OCI-LY3 (cell line): ENCODE measurements around the gene C16orf74.

Source experiments
- H2AFZ ChIP-seq: fragments of 200-600, 300-600 bp; shearing (Covaris generic); 2 replicates; pipeline ENCODE4 v1.6.0; 2014; ENCODE audit warnings: antibody characterized with exemption, low read depth, low read length
- H3K27ac ChIP-seq: fragments of 200-600, 300-600 bp; sonication (generic); 2 replicates; pipeline ENCODE4 v1.5.1; 2014; ENCODE audit warnings: mild to moderate bottlenecking, low read length, moderate library complexity, mixed read lengths
- H3K27me3 ChIP-seq: fragments of 200-600, 300-600 bp; sonication (generic); 2 replicates; pipeline ENCODE4 v1.6.1; 2014; ENCODE audit warnings: low read depth, low read length, mixed read lengths
- H3K36me3 ChIP-seq: fragments of 200-600, 300-600 bp; sonication (generic); replicated peaks from 2 replicates; pipeline ENCODE3; 2014; ENCODE audit warnings: low read depth, low read length, mixed read lengths
- H3K4me1 ChIP-seq: fragments of 300-600, 200-600 bp; sonication (generic); 2 replicates; pipeline ENCODE4 v1.6.1; 2014; ENCODE audit warnings: low read length, mixed read lengths
- H3K4me2 ChIP-seq: fragments of 200-600, 300-600 bp; sonication (generic); 2 replicates; pipeline ENCODE4 v1.6.1; 2014; ENCODE audit warnings: low read length, mixed read lengths
- H3K4me3 ChIP-seq: fragments of 300-600, 200-600 bp; sonication (generic); 2 replicates; pipeline ENCODE4 v1.5.1; 2014; ENCODE audit warnings: antibody characterized with exemption, mild to moderate bottlenecking, low read length, moderate library complexity
- H3K79me2 ChIP-seq: fragments of 300-600, 200-600 bp; shearing (Covaris generic); 2 replicates; pipeline ENCODE4 v1.6.1; 2014; ENCODE audit warnings: mild to moderate bottlenecking, low read length, mixed read lengths
- H3K9ac ChIP-seq: fragments of 300-600, 200-600 bp; shearing (Covaris generic); 2 replicates; pipeline ENCODE4 v1.6.0; 2014; ENCODE audit warnings: mild to moderate bottlenecking, low read length, moderate library complexity
- H3K9me3 ChIP-seq: fragments of 200-600, 300-600 bp; shearing (Covaris generic); 2 replicates; pipeline ENCODE4 v1.6.1; 2014; ENCODE audit warnings: low read length, mixed read lengths; ENCODE audit not compliant: insufficient read depth
- H4K20me1 ChIP-seq: fragments of 200-600, 300-600 bp; sonication (generic); 2 replicates; pipeline ENCODE4 v1.6.1; 2016; ENCODE audit warnings: low read length, mixed read lengths; ENCODE audit not compliant: insufficient read depth
- EZH2phosphoT487 ChIP-seq: fragments of 200-600 bp; shearing (Covaris generic); IDR thresholded peaks from 2 replicates; pipeline ENCODE4 v1.6.1; 2018; ENCODE audit warnings: antibody characterized with exemption, mixed run types, low read depth
- TF ChIP-seq, protein P1 (sequence below): fragments of 200-600, 300-600 bp; sonication (generic); IDR thresholded peaks from 2 replicates; pipeline ENCODE4 v1.5.1; 2014; ENCODE audit warnings: antibody characterized with exemption, low read length, low read depth

Gene C16orf74

GRCh38 chr16:85663891-85664321 lies 87.0 kb downstream of the C16orf74 start:
- no peak overlapping the region for H3K4me2 ChIP-seq
- TF ChIP-seq EZH2phosphoT487: no peak
- TF ChIP-seq, protein P1, sequence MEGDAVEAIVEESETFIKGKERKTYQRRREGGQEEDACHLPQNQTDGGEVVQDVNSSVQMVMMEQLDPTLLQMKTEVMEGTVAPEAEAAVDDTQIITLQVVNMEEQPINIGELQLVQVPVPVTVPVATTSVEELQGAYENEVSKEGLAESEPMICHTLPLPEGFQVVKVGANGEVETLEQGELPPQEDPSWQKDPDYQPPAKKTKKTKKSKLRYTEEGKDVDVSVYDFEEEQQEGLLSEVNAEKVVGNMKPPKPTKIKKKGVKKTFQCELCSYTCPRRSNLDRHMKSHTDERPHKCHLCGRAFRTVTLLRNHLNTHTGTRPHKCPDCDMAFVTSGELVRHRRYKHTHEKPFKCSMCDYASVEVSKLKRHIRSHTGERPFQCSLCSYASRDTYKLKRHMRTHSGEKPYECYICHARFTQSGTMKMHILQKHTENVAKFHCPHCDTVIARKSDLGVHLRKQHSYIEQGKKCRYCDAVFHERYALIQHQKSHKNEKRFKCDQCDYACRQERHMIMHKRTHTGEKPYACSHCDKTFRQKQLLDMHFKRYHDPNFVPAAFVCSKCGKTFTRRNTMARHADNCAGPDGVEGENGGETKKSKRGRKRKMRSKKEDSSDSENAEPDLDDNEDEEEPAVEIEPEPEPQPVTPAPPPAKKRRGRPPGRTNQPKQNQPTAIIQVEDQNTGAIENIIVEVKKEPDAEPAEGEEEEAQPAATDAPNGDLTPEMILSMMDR: no peak
- no peak overlapping the region for H3K9ac ChIP-seq
- H4K20me1 ChIP-seq: peaks cover 7% of the 10 kb centered on the region
- H2AFZ ChIP-seq: no peak overlapping the region
- no peaks in the 10 kb centered on the region for H3K27me3 ChIP-seq
- H3K4me1 ChIP-seq: no peaks in the 10 kb centered on the region
- H3K79me2 ChIP-seq: no peaks in the 10 kb centered on the region
- no peak overlapping the region for H3K4me3 ChIP-seq
- no peak overlapping the region for H3K27ac ChIP-seq
- H3K36me3 ChIP-seq: peaks cover 45% of the 10 kb centered on the region
- H3K9me3 ChIP-seq: no peaks in the 10 kb centered on the region

DNA sequence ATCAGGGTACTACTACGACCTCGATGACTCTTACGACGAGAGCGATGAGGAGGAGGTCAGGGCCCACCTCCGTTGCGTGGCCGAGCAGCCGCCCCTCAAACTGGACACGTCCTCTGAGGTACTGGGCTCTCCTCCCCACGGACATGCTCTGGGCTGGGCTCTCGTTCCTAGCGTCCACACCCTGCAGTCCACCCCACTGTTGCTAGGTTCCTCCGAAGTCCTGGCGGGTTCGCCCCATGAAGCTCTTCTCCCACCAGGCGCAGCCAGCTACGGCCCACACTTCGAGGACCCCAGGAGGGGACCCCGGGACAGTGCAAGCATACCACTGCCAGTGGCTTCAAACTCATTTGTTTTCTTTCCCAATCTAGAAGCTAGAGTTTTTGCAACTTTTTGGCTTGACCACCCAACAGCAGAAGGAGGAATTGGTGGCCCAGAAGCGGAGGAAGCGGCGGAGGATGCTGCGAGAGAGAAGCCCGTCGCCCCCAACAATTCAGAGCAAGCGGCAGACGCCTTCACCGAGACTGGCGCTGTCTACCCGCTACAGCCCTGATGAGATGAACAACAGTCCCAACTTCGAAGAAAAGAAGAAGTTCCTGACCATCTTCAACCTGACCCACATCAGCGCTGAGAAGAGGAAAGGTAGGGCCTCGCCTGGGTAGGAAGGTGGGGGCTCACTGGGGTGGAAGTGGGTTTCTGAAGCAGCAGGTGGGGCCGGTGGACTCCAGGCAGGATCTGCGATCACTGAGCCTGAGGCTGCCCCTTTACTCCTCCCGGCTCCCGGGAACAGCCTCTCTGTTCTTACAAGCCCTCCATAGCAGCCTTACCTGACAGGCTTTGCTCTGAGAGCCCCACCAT lies 87.7 kb downstream of the C16orf74 start:
- H2AFZ ChIP-seq: no peak overlapping the region
- no peak overlapping the region for H3K27ac ChIP-seq
- no peak overlapping the region for H3K9ac ChIP-seq
- H3K79me2 ChIP-seq: no peaks in the 10 kb centered on the region
- H3K4me2 ChIP-seq: no peak overlapping the region
- H3K4me3 ChIP-seq: no peak overlapping the region
- H3K4me1 ChIP-seq: no peaks in the 10 kb centered on the region
- no peak for TF ChIP-seq EZH2phosphoT487
- TF ChIP-seq, protein P1: no peak
- peaks cover 46% of the 10 kb centered on the region for H3K36me3 ChIP-seq
- no peaks in the 10 kb centered on the region for H3K27me3 ChIP-seq
- H4K20me1 ChIP-seq: peaks cover 5% of the 10 kb centered on the region; the same call in 1 of the 2 replicates
- H3K9me3 ChIP-seq: no peaks in the 10 kb centered on the region

DNA sequence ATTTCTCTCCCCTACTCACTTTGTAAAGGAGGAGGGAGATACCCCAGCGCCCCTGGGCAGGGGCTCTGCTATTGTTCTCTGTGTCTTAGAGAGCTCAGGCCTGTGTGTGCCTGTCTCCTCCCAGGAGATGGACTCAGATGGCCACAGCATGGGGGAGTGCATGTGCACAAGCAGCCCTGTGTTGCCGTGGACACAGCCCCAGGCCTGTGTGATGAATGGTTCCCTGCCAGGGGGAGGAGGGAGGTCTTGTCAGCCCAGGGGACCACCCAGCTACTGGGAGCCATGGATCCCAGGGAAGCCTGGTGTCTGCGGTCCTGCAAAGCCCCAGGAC lies 88.4 kb downstream of the C16orf74 start:
- Histone ChIP-seq H3K4me1 (no peaks in the 10 kb centered on the region), H3K27me3 (no peaks in the 10 kb centered on the region), H3K4me2 (no peak overlapping the region), H3K9me3 (no peaks in the 10 kb centered on the region), H3K79me2 (no peaks in the 10 kb centered on the region), H3K4me3 (no peak overlapping the region), H2AFZ (no peak overlapping the region), H3K27ac (no peak overlapping the region), H4K20me1 (peaks cover 5% of the 10 kb centered on the region; the same call in 1 of the 2 replicates), H3K36me3 (peaks cover 43% of the 10 kb centered on the region), H3K9ac (no peak overlapping the region)
- TF ChIP-seq EZH2phosphoT487: no peak
- TF ChIP-seq, protein P1: no peak

DNA sequence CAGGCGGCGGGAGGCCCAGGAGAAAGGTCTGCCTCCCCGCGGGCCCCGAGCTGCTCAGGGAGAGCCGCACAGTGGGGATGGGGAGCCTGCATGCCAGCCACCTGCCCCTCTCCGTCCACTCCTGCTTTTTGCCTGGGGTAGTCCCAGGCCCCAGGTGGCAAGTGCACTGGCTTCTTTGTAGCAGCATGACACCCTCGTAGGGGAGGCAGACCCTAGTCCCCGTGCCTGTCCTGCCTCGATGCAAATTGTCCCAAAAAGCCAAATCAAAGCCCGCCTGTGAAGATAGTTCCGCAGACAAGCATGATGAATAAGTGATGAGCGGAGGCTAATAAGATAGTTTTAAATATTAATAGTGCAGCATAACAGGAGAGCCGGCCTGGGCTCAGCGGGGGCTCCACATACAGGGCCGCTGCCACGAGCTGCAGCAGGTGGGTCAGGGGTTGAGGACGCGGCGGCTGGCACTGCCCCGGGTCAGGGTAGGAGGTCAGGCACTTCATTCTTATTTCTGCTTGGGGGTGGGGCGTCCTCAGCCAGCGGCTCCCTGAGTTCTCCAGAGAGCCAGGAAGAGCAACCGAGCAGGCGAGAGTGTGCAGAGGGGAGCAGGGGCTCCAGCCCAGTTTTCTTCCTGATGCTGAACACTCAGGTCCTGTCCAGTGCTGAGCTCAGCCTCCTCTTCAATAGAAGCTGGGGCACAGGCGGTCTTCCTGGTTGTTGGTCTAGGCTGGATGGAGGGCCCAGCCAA lies 89.0 kb downstream of the C16orf74 start:
- no peak overlapping the region for H3K9ac ChIP-seq
- no peak for TF ChIP-seq EZH2phosphoT487
- TF ChIP-seq, protein P1: no peak
- peaks cover 39% of the 10 kb centered on the region for H3K36me3 ChIP-seq

More for the DNA sequence above, 89.0 kb downstream of the C16orf74 start:
- Histone ChIP-seq H3K27ac (no peak overlapping the region), H3K4me1 (no peaks in the 10 kb centered on the region), H2AFZ (no peak overlapping the region), H3K4me3 (no peak overlapping the region), H4K20me1 (peaks cover 5% of the 10 kb centered on the region; the same call in 1 of the 2 replicates), H3K27me3 (no peaks in the 10 kb centered on the region), H3K9me3 (no peaks in the 10 kb centered on the region), H3K79me2 (no peaks in the 10 kb centered on the region), H3K4me2 (no peak overlapping the region)
